Activated CD8-positive, alpha-beta T cell treated with anti-CD3 and anti-CD28 coated beads, Interleukin-2, amount 10 ng/mL, durations not matched to agents 7 days and 5 days (primary cell): Measurements from ENCODE around the gene TXNRD2. TPM values are rescaled to one million over a fixed set of nuclear protein-coding genes. Genes with fewer than 3 reads are reported as not detected.

Experiments
- ATAC-seq: fragments of 150-1000 bp; cut with Tn5 transposase; one replicate; pipeline ENCODE4 v1.10.0; 2021; ENCODE audit warnings: moderate library complexity
- CTCF ChIA-PET: fragments of 350-600 bp; sonication (Branson Sonifier 250); formaldehyde crosslinking; loops from one replicate; lab custom pipeline; 2021; ENCODE audit warnings: antibody characterized with exemption; lab: Charles Lee
- POLR2A ChIA-PET: fragments of 350-600 bp; sonication (Branson Sonifier 250); formaldehyde crosslinking; loops from one replicate; lab custom pipeline; 2021; ENCODE audit warnings: antibody characterized with exemption; lab: Charles Lee
- DNase-seq: peaks from one replicate; pipeline ENCODE4 v3.0.0-alpha.2; 2020
- H3K27ac Mint-ChIP-seq: one replicate; pipeline ENCODE4 v1.8.0; 2021; ENCODE audit warnings: mild to moderate bottlenecking, mixed read lengths
- H3K27me3 Mint-ChIP-seq: one replicate; pipeline ENCODE4 v1.8.0; 2021; ENCODE audit warnings: low read depth, mixed read lengths
- H3K36me3 Mint-ChIP-seq: one replicate; pipeline ENCODE4 v1.8.0; 2021; ENCODE audit warnings: low read depth, mixed read lengths
- H3K4me1 Mint-ChIP-seq: one replicate; pipeline ENCODE4 v1.8.0; 2021; ENCODE audit warnings: low read depth, mixed read lengths
- H3K4me3 Mint-ChIP-seq: one replicate; pipeline ENCODE4 v1.8.0; 2021; ENCODE audit warnings: mild to moderate bottlenecking, mixed read lengths
- H3K9me3 Mint-ChIP-seq: one replicate; pipeline ENCODE4 v1.8.0; 2022; ENCODE audit warnings: mixed read lengths; ENCODE audit not compliant: insufficient read depth
- total RNA-seq, 2 experiments: library from RNA; stranded (reverse); gene quantifications; one replicate each; pipeline ENCODE4 v1.2.3, GENCODE V29; 2021

The TXNRD2 gene
- total RNA-seq, 2 experiments from 2014 or later, result 16.1 to 19.3 TPM

- H3K9me3 Mint-ChIP-seq, result no peaks in the 10 kb centered on the region
- DNase-seq (no peak), ATAC-seq (no peak)
- no peaks in the 10 kb centered on the region for H3K36me3 Mint-ChIP-seq
- H3K4me3 Mint-ChIP-seq, result no peak overlapping the region
- ChIA-PET CTCF (interaction anchor here (2.0 kb wide), 1 partner anchor 144 kb away, joined by 7 read pairs; no protein-coding TSS in a partner anchor), POLR2A (interaction anchor here (0.5 kb wide), 1 partner anchor 1907 kb away, joined by 4 read pairs; the partner anchor contains the start of gene PEX26)
- H3K27me3 Mint-ChIP-seq, result no peaks in the 10 kb centered on the region
- no peak overlapping the region for H3K27ac Mint-ChIP-seq
- peaks cover 3% of the 10 kb centered on the region for H3K4me1 Mint-ChIP-seq
Observed at GRCh38 chr22:19984851-19985811, 43.5 kb upstream of the TXNRD2 start.

- no peak overlapping the region for H3K4me3 Mint-ChIP-seq
- no peaks in the 10 kb centered on the region for H3K27me3 Mint-ChIP-seq
- no peaks in the 10 kb centered on the region for H3K36me3 Mint-ChIP-seq
- POLR2A ChIA-PET, result interaction anchor here (0.7 to 1.3 kb wide), 3 partner anchors 10 to 395 kb away, joined by 3 read pairs; no protein-coding TSS in a partner anchor
- peaks cover 3% of the 10 kb centered on the region for H3K4me1 Mint-ChIP-seq
- no peak overlapping the region for H3K27ac Mint-ChIP-seq
- ATAC-seq, result no peak
- CTCF ChIA-PET, result interaction anchor here (2.0 kb wide), 1 partner anchor 145 kb away, joined by 7 read pairs; no protein-coding TSS in a partner anchor
- no peak for DNase-seq
- H3K9me3 Mint-ChIP-seq, result no peaks in the 10 kb centered on the region
Observed at GRCh38 chr22:19984201-19984753, 42.7 kb upstream of the TXNRD2 start.

- DNase-seq (no peak), ATAC-seq (no peak)
- ChIA-PET POLR2A (interaction anchor here (0.7 to 1.3 kb wide), 3 partner anchors 11 to 396 kb away, joined by 3 read pairs; no protein-coding TSS in a partner anchor), CTCF (interaction anchor here (2.0 kb wide), 1 partner anchor 146 kb away, joined by 7 read pairs; no protein-coding TSS in a partner anchor)
- H3K36me3 Mint-ChIP-seq, result no peaks in the 10 kb centered on the region
- H3K27ac Mint-ChIP-seq, result no peak overlapping the region
- no peaks in the 10 kb centered on the region for H3K9me3 Mint-ChIP-seq
- no peaks in the 10 kb centered on the region for H3K27me3 Mint-ChIP-seq
- no peak overlapping the region for H3K4me3 Mint-ChIP-seq
- peaks cover 3% of the 10 kb centered on the region for H3K4me1 Mint-ChIP-seq
Observed at GRCh38 chr22:19983741-19984140, 42.1 kb upstream of the TXNRD2 start.

GRCh38 chr22:19982991-19983578 is 41.5 kb upstream of the TXNRD2 start:
- Mint-ChIP-seq H3K27ac (no peak overlapping the region), H3K36me3 (no peaks in the 10 kb centered on the region), H3K4me1 (peaks cover 3% of the 10 kb centered on the region), H3K4me3 (no peak overlapping the region), H3K9me3 (no peaks in the 10 kb centered on the region), H3K27me3 (no peaks in the 10 kb centered on the region)
- DNase-seq (no peak), ATAC-seq (no peak)
- CTCF ChIA-PET, result interaction anchor here (2.0 kb wide), 1 partner anchor 146 kb away, joined by 7 read pairs; no protein-coding TSS in a partner anchor
- POLR2A ChIA-PET, result interaction anchor here (1.3 kb wide), 1 partner anchor 30 kb away, joined by 3 read pairs; no protein-coding TSS in a partner anchor

- ChIA-PET CTCF (interaction anchor here (0.7 kb wide), 1 partner anchor 31 kb away, joined by 3 read pairs; no protein-coding TSS in a partner anchor), POLR2A (no interaction called here)
- Mint-ChIP-seq H3K4me3 (no peak overlapping the region), H3K4me1 (peaks cover 3% of the 10 kb centered on the region), H3K27me3 (no peaks in the 10 kb centered on the region), H3K9me3 (no peaks in the 10 kb centered on the region), H3K36me3 (no peaks in the 10 kb centered on the region), H3K27ac (no peak overlapping the region)
- no peak for ATAC-seq
- no peak for DNase-seq
Observed at GRCh38 chr22:19981961-19982920, 40.6 kb upstream of the TXNRD2 start.

GRCh38 chr22:19981171-19981960 is 39.7 kb upstream of the TXNRD2 start:
- ChIA-PET POLR2A (no interaction called here), CTCF (interaction anchor here (0.7 to 1.6 kb wide), 2 partner anchors 10 to 32 kb away, joined by 3 to 5 read pairs; no protein-coding TSS in a partner anchor)
- H3K36me3 Mint-ChIP-seq, result no peaks in the 10 kb centered on the region
- no peak for ATAC-seq
- no peak for DNase-seq
- no peak overlapping the region for H3K4me3 Mint-ChIP-seq
- no peak overlapping the region for H3K27ac Mint-ChIP-seq
- H3K9me3 Mint-ChIP-seq, result no peaks in the 10 kb centered on the region
- no peaks in the 10 kb centered on the region for H3K27me3 Mint-ChIP-seq
- H3K4me1 Mint-ChIP-seq, result peaks cover 1% of the 10 kb centered on the region

- POLR2A ChIA-PET, result no interaction called here
- CTCF ChIA-PET, result interaction anchor here (1.6 kb wide), 1 partner anchor 10 kb away, joined by 5 read pairs; no protein-coding TSS in a partner anchor
- DNase-seq (no peak), ATAC-seq (no peak)
- Mint-ChIP-seq H3K27ac (no peak overlapping the region), H3K4me3 (no peak overlapping the region), H3K27me3 (no peaks in the 10 kb centered on the region), H3K4me1 (no peaks in the 10 kb centered on the region), H3K9me3 (no peaks in the 10 kb centered on the region), H3K36me3 (no peaks in the 10 kb centered on the region)
Observed at GRCh38 chr22:19980766-19981165, 39.1 kb upstream of the TXNRD2 start.

GRCh38 chr22:19979712-19980493 is 38.3 kb upstream of the TXNRD2 start:
- CTCF ChIA-PET, result interaction anchor here (1.6 kb wide), 1 partner anchor 9 kb away, joined by 5 read pairs; no protein-coding TSS in a partner anchor

GRCh38 chr22:19978748-19979147 is 37.1 kb upstream of the TXNRD2 start:
- H3K4me3 Mint-ChIP-seq, result no peak overlapping the region
- no peaks in the 10 kb centered on the region for H3K36me3 Mint-ChIP-seq
- no peaks in the 10 kb centered on the region for H3K9me3 Mint-ChIP-seq
- peaks cover 14% of the 10 kb centered on the region for H3K4me1 Mint-ChIP-seq
- ChIA-PET POLR2A (no interaction called here), CTCF (no interaction called here)
- DNase-seq, result no peak
- H3K27me3 Mint-ChIP-seq, result no peaks in the 10 kb centered on the region
- ATAC-seq, result no peak
- no peak overlapping the region for H3K27ac Mint-ChIP-seq

More at GRCh38 chr22:19979712-19980493, 38.3 kb upstream of the TXNRD2 start:
- ATAC-seq (no peak), DNase-seq (no peak)
- POLR2A ChIA-PET, result no interaction called here
- Mint-ChIP-seq H3K36me3 (no peaks in the 10 kb centered on the region), H3K27ac (no peak overlapping the region), H3K9me3 (no peaks in the 10 kb centered on the region), H3K27me3 (no peaks in the 10 kb centered on the region), H3K4me1 (peaks cover 6% of the 10 kb centered on the region), H3K4me3 (no peak overlapping the region)
